LNCaP clone FGC (cell line): ENCODE measurements around the gene KIF5B.
"Not testable (repeated sequence)": the region's sequence is repeated elsewhere in the genome, so short reads cannot be mapped to it uniquely, and the experiment has no call there.

ENCODE experiments used
- DNase-seq: peaks from one replicate; pipeline ENCODE4 v3.0.0-alpha.2; 2011; ENCODE audit warnings: low read depth
- H3K4me3 ChIP-seq: 2 replicates; pipeline ENCODE4 v1.5.1; 2011; ENCODE audit warnings: mild to moderate bottlenecking, low read depth, low read length, control low read depth
- CTCF ChIP-seq: IDR thresholded peaks from 2 replicates; pipeline ENCODE4 v1.5.1; 2012; ENCODE audit warnings: mild to moderate bottlenecking; ENCODE audit not compliant: control insufficient read depth, insufficient read depth; ENCODE audit errors: extremely low read depth

KIF5B gene

GRCh38 chr10:31980471-31980870 is 75.8 kb downstream of the KIF5B start:
- TF ChIP-seq CTCF = no peak
- no peak overlapping the region for H3K4me3 ChIP-seq
- no peak for DNase-seq

GRCh38 chr10:31979071-31979470 is 77.2 kb downstream of the KIF5B start:
- DNase-seq, H3K4me3 ChIP-seq: not testable (repeated sequence)

- no peak overlapping the region for H3K4me3 ChIP-seq
- no peak for TF ChIP-seq CTCF
- DNase-seq = no peak
These were observed 78.1 kb downstream of the KIF5B start for GRCh38 chr10:31978156-31978483.

GRCh38 chr10:31977440-31978155 is 78.6 kb downstream of the KIF5B start:
- no peak for DNase-seq

GRCh38 chr10:31975157-31975765 is 81.0 kb downstream of the KIF5B start:
- DNase-seq = no peak
- no peak for TF ChIP-seq CTCF
- H3K4me3 ChIP-seq = no peak overlapping the region

More at GRCh38 chr10:31977440-31978155, 78.6 kb downstream of the KIF5B start:
- no peak for TF ChIP-seq CTCF
- H3K4me3 ChIP-seq = no peak overlapping the region

GRCh38 chr10:31974434-31975124 is 81.6 kb downstream of the KIF5B start:
- no peak for DNase-seq
- H3K4me3 ChIP-seq = no peak overlapping the region
- TF ChIP-seq CTCF = no peak

GRCh38 chr10:31972519-31973041 is 83.6 kb downstream of the KIF5B start:
- TF ChIP-seq CTCF = no peak
- no peak for DNase-seq
- H3K4me3 ChIP-seq = no peak overlapping the region

GRCh38 chr10:31969847-31970246 is 86.4 kb downstream of the KIF5B start:
- not testable (repeated sequence) for DNase-seq

More at GRCh38 chr10:31969847-31970246, 86.4 kb downstream of the KIF5B start:
- H3K4me3 ChIP-seq = not testable (repeated sequence)
